Adipocyte (in vitro differentiated cells): ENCODE data around the gene DLGAP4.
A peak's percentile ranks its signal among the peaks of the same experiment; 100 is the strongest.

Source experiments
- DNase-seq: peaks from one replicate; pipeline ENCODE4 v3.0.0-alpha.2; 2015; ENCODE audit warnings: low read depth
- H3K27me3 ChIP-seq: replicated peaks from 2 replicates; pipeline ENCODE4 v1.7.0; 2013; ENCODE audit warnings: mild to moderate bottlenecking, low read length, moderate library complexity; ENCODE audit not compliant: control insufficient read depth, insufficient read depth
- H3K36me3 ChIP-seq: 2 replicates; pipeline ENCODE4 v1.7.0; 2013; ENCODE audit warnings: low read length, mild to moderate bottlenecking, moderate library complexity; ENCODE audit not compliant: control insufficient read depth, insufficient read depth, severe bottlenecking
- H3K4me1 ChIP-seq: 2 replicates; pipeline ENCODE4 v1.7.0; 2013; ENCODE audit warnings: mild to moderate bottlenecking, low read length, moderate library complexity; ENCODE audit not compliant: control insufficient read depth, insufficient read depth
- H3K4me3 ChIP-seq: 2 replicates; pipeline ENCODE4 v1.7.0; 2013; ENCODE audit warnings: mild to moderate bottlenecking, low read length, moderate library complexity
- H3K9ac ChIP-seq: 2 replicates; pipeline ENCODE4 v1.7.0; 2013; ENCODE audit warnings: mild to moderate bottlenecking, low read length, moderate library complexity
- H3K9me3 ChIP-seq: 2 replicates; pipeline ENCODE4 v1.7.0; 2013; ENCODE audit warnings: mild to moderate bottlenecking, low read length, moderate library complexity; ENCODE audit not compliant: control insufficient read depth

DLGAP4 gene

GRCh38 chr20:36340593-36340990 lies 34.5 kb downstream of the DLGAP4 start:
- Histone ChIP-seq H3K27me3 (peaks cover 54% of the 10 kb centered on the region), H3K9me3 (no peaks in the 10 kb centered on the region), H3K4me1 (no peaks in the 10 kb centered on the region), H3K4me3 (no peak overlapping the region), H3K9ac (no peak overlapping the region), H3K36me3 (no peaks in the 10 kb centered on the region)
- no peak for DNase-seq

- no peak for DNase-seq
- H3K4me1 ChIP-seq = no peaks in the 10 kb centered on the region
- H3K9me3 ChIP-seq = no peaks in the 10 kb centered on the region
- H3K4me3 ChIP-seq = no peak overlapping the region
- no peak overlapping the region for H3K9ac ChIP-seq
- H3K27me3 ChIP-seq = peaks cover 50% of the 10 kb centered on the region
- H3K36me3 ChIP-seq = no peaks in the 10 kb centered on the region
These were observed 35.3 kb downstream of the DLGAP4 start for GRCh38 chr20:36341331-36342020.

- Histone ChIP-seq H3K36me3 (no peaks in the 10 kb centered on the region), H3K9me3 (no peaks in the 10 kb centered on the region), H3K4me3 (no peak overlapping the region), H3K4me1 (no peaks in the 10 kb centered on the region), H3K27me3 (peaks cover 46% of the 10 kb centered on the region), H3K9ac (no peak overlapping the region)
- no peak for DNase-seq
These were observed 36.4 kb downstream of the DLGAP4 start for GRCh38 chr20:36342331-36343120.

GRCh38 chr20:36343641-36344040 lies 37.5 kb downstream of the DLGAP4 start:
- Histone ChIP-seq H3K9ac (no peak overlapping the region), H3K4me3 (no peak overlapping the region), H3K36me3 (no peaks in the 10 kb centered on the region), H3K4me1 (no peaks in the 10 kb centered on the region), H3K27me3 (peaks cover 41% of the 10 kb centered on the region), H3K9me3 (no peaks in the 10 kb centered on the region)
- no peak for DNase-seq

GRCh38 chr20:36344517-36345132 lies 38.5 kb downstream of the DLGAP4 start:
- peak; percentile 75 for DNase-seq
- H3K9me3 ChIP-seq = no peaks in the 10 kb centered on the region
- peaks cover 38% of the 10 kb centered on the region for H3K27me3 ChIP-seq
- no peaks in the 10 kb centered on the region for H3K36me3 ChIP-seq
- no peaks in the 10 kb centered on the region for H3K4me1 ChIP-seq
- no peak overlapping the region for H3K4me3 ChIP-seq
- no peak overlapping the region for H3K9ac ChIP-seq

GRCh38 chr20:36346256-36346655 lies 40.1 kb downstream of the DLGAP4 start:
- DNase-seq = no peak
- H3K36me3 ChIP-seq = no peaks in the 10 kb centered on the region
- H3K4me1 ChIP-seq = no peaks in the 10 kb centered on the region
- no peak overlapping the region for H3K9ac ChIP-seq
- no peaks in the 10 kb centered on the region for H3K9me3 ChIP-seq
- peaks cover 35% of the 10 kb centered on the region for H3K27me3 ChIP-seq
- no peak overlapping the region for H3K4me3 ChIP-seq

- Histone ChIP-seq H3K4me3 (no peak overlapping the region), H3K4me1 (no peaks in the 10 kb centered on the region), H3K36me3 (no peaks in the 10 kb centered on the region), H3K9ac (no peak overlapping the region), H3K9me3 (no peaks in the 10 kb centered on the region), H3K27me3 (peaks cover 36% of the 10 kb centered on the region)
- DNase-seq = no peak
These were observed 43.4 kb downstream of the DLGAP4 start for GRCh38 chr20:36349384-36350170.

GRCh38 chr20:36350439-36350838 lies 44.3 kb downstream of the DLGAP4 start:
- Histone ChIP-seq H3K36me3 (no peaks in the 10 kb centered on the region), H3K9me3 (no peaks in the 10 kb centered on the region), H3K4me3 (no peak overlapping the region), H3K9ac (no peak overlapping the region), H3K4me1 (no peaks in the 10 kb centered on the region), H3K27me3 (peaks cover 43% of the 10 kb centered on the region)
- no peak for DNase-seq

GRCh38 chr20:36351937-36352336 lies 45.8 kb downstream of the DLGAP4 start:
- Histone ChIP-seq H3K9ac (no peak overlapping the region), H3K27me3 (peaks cover 45% of the 10 kb centered on the region), H3K36me3 (no peaks in the 10 kb centered on the region), H3K4me3 (no peak overlapping the region), H3K9me3 (no peaks in the 10 kb centered on the region), H3K4me1 (no peaks in the 10 kb centered on the region)
- no peak for DNase-seq

- H3K36me3 ChIP-seq = no peaks in the 10 kb centered on the region
- H3K9ac ChIP-seq = no peak overlapping the region
- no peaks in the 10 kb centered on the region for H3K9me3 ChIP-seq
- H3K27me3 ChIP-seq = peaks cover 55% of the 10 kb centered on the region
- no peak overlapping the region for H3K4me3 ChIP-seq
- no peaks in the 10 kb centered on the region for H3K4me1 ChIP-seq
- DNase-seq = no peak
These were observed 46.9 kb downstream of the DLGAP4 start for GRCh38 chr20:36352843-36353553.
